Panc1 (cell line): ENCODE data around the gene LIPC. TPM values are rescaled to one million over a fixed set of nuclear protein-coding genes. Genes with fewer than 3 reads are reported as not detected.

ENCODE experiments used
- ATAC-seq: fragments of 200-7000 bp; cut with Tn5 transposase; 2 replicates; pipeline ENCODE4 v1.9.1; 2020; ENCODE audit warnings: mild to moderate bottlenecking, moderate library complexity
- BruUV-seq: library from RNA; stranded (reverse); fragments of 400-500 nt; replicated peaks from 2 replicates; lab custom pipeline; 2021; lab: Mats Ljungman, UMichigan
- CTCF ChIA-PET: fragments of 300-600 bp; sonication (Branson Sonifier 250); formaldehyde crosslinking; loops from one replicate; lab custom pipeline; 2022; ENCODE audit warnings: antibody characterized with exemption; lab: Charles Lee
- POLR2A ChIA-PET: fragments of 300-600 bp; sonication (Branson Sonifier 250); formaldehyde crosslinking; loops from one replicate; lab custom pipeline; 2022; ENCODE audit warnings: antibody characterized with exemption; lab: Charles Lee
- DNase-seq: peaks from one replicate; pipeline ENCODE4 v3.0.0-alpha.2; 2010; ENCODE audit warnings: low read depth, low spot score
- H3K27ac ChIP-seq: 2 replicates; pipeline ENCODE4 v1.5.1; 2011; ENCODE audit warnings: mild to moderate bottlenecking, low read length, inconsistent platforms
- H3K27me3 ChIP-seq: fragments of 200-500 bp; sonication (Bioruptor generic); 2 replicates; pipeline ENCODE4 v1.6.0; 2014; ENCODE audit warnings: low read length, inconsistent platforms; ENCODE audit not compliant: control insufficient read depth, insufficient read depth
- H3K36me3 ChIP-seq: fragments of 200-500 bp; sonication (Bioruptor generic); 2 replicates; pipeline ENCODE4 v1.5.1; 2014; ENCODE audit warnings: inconsistent platforms, mild to moderate bottlenecking, low read length, moderate library complexity; ENCODE audit not compliant: control insufficient read depth, insufficient read depth
- H3K4me1 ChIP-seq: 2 replicates; pipeline ENCODE4 v1.5.1; 2011; ENCODE audit warnings: inconsistent platforms, mild to moderate bottlenecking, low read length, moderate library complexity; ENCODE audit not compliant: control insufficient read depth, insufficient read depth
- H3K4me3 ChIP-seq, 2 experiments: 2 replicates each; pipeline ENCODE4 v1.5.1; 2011 to 2012; ENCODE audit warnings: low read depth in 2 of 2, low read length in 2 of 2, mild to moderate bottlenecking in 2 of 2, inconsistent platforms in 1 of 2, moderate library complexity in 1 of 2
- H3K9me3 ChIP-seq: fragments of 200-500 bp; sonication (Bioruptor generic); 2 replicates; pipeline ENCODE4 v1.5.1; 2014; ENCODE audit warnings: low read depth, mild to moderate bottlenecking, inconsistent platforms, low read length, moderate library complexity; ENCODE audit not compliant: control insufficient read depth, insufficient read depth
- POLR2AphosphoS5 ChIP-seq: IDR thresholded peaks from 2 replicates; pipeline ENCODE4 v1.6.1; 2012; ENCODE audit warnings: mild to moderate bottlenecking, low read depth, low read length, moderate library complexity
- SIN3A ChIP-seq: IDR thresholded peaks from 2 replicates; pipeline ENCODE4 v1.6.1; 2012; ENCODE audit warnings: low read depth, mild to moderate bottlenecking, low read length, moderate library complexity, borderline replicate concordance; ENCODE audit not compliant: insufficient read depth
- TCF7L2 ChIP-seq: IDR thresholded peaks from 2 replicates; pipeline ENCODE4 v1.6.1; 2011; ENCODE audit warnings: mild to moderate bottlenecking, low read depth, low read length, inconsistent platforms
- in situ Hi-C: cut with HindIII; loops from 2 replicates; pipeline ENCODE4 v1.10.0; 2016; ENCODE audit warnings: low sequenced_read_pairs, low pct_unique_long_range_greater_than_20kb
- intact Hi-C: fragments of 100-400 bp; cut with micrococcal nuclease; formaldehyde crosslinking; loops from one replicate; pipeline ENCODE4 v1.10.0; 2022; ENCODE audit not compliant: unreplicated experiment
- total RNA-seq: library from RNA; stranded (reverse); gene quantifications from one replicate; pipeline ENCODE4 v1.2.1, GENCODE V29; 2021; ENCODE audit not compliant: unreplicated experiment
- TF ChIP-seq, protein P1 (sequence below): fragments of 450-650 bp; IDR thresholded peaks from 2 replicates; pipeline ENCODE4 v1.5.1; 2017; ENCODE audit warnings: mild to moderate bottlenecking
- TF ChIP-seq, protein P2 (sequence below), 2 experiments: IDR thresholded peaks; 2 replicates each; pipeline ENCODE4 v1.6.1; 2011 to 2012; ENCODE audit warnings: low read depth in 2 of 2, control low read depth in 1 of 2, low read length in 1 of 2, mild to moderate bottlenecking in 1 of 2, moderate library complexity in 1 of 2; ENCODE audit not compliant: insufficient read depth in 1 of 2

LIPC gene
- total RNA-seq, 1 experiment from 2014 or later, result not detected

DNA sequence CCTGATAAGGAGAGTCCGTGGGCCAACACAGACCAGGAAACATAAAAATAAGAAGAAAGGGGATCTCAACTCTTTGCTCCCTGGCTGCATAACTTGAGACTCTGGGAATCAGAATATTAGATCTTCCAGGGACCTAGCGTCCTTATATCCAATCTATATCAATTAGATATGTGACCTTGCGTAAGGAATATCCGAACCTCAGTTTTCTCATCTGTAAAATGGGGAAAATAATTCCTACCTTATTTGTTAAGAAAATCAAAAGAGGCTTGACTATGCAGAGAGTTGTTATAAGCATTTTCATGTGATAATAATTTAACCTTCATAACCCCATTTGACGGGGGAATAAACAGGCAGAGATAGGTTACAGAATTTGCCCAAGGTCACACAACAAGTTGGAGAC lies 7.1 kb upstream of the LIPC start:
- H3K27me3 ChIP-seq, result no peaks in the 10 kb centered on the region
- DNase-seq (no peak), ATAC-seq (no peak)
- intact Hi-C loops (no loop called here), in situ Hi-C loops (no loop called here)
- TF ChIP-seq, protein P1, sequence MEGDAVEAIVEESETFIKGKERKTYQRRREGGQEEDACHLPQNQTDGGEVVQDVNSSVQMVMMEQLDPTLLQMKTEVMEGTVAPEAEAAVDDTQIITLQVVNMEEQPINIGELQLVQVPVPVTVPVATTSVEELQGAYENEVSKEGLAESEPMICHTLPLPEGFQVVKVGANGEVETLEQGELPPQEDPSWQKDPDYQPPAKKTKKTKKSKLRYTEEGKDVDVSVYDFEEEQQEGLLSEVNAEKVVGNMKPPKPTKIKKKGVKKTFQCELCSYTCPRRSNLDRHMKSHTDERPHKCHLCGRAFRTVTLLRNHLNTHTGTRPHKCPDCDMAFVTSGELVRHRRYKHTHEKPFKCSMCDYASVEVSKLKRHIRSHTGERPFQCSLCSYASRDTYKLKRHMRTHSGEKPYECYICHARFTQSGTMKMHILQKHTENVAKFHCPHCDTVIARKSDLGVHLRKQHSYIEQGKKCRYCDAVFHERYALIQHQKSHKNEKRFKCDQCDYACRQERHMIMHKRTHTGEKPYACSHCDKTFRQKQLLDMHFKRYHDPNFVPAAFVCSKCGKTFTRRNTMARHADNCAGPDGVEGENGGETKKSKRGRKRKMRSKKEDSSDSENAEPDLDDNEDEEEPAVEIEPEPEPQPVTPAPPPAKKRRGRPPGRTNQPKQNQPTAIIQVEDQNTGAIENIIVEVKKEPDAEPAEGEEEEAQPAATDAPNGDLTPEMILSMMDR, result no peak
- no peak for TF ChIP-seq SIN3A
- TF ChIP-seq, protein P2, sequence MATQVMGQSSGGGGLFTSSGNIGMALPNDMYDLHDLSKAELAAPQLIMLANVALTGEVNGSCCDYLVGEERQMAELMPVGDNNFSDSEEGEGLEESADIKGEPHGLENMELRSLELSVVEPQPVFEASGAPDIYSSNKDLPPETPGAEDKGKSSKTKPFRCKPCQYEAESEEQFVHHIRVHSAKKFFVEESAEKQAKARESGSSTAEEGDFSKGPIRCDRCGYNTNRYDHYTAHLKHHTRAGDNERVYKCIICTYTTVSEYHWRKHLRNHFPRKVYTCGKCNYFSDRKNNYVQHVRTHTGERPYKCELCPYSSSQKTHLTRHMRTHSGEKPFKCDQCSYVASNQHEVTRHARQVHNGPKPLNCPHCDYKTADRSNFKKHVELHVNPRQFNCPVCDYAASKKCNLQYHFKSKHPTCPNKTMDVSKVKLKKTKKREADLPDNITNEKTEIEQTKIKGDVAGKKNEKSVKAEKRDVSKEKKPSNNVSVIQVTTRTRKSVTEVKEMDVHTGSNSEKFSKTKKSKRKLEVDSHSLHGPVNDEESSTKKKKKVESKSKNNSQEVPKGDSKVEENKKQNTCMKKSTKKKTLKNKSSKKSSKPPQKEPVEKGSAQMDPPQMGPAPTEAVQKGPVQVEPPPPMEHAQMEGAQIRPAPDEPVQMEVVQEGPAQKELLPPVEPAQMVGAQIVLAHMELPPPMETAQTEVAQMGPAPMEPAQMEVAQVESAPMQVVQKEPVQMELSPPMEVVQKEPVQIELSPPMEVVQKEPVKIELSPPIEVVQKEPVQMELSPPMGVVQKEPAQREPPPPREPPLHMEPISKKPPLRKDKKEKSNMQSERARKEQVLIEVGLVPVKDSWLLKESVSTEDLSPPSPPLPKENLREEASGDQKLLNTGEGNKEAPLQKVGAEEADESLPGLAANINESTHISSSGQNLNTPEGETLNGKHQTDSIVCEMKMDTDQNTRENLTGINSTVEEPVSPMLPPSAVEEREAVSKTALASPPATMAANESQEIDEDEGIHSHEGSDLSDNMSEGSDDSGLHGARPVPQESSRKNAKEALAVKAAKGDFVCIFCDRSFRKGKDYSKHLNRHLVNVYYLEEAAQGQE (IDR thresholded peaks at IDR 0.05; ENCODE audit: insufficient read depth in 1 of 2, low read depth in 2 of 2, low read length in 1 of 2), result no peak
- TF ChIP-seq POLR2AphosphoS5, result no peak
- TF ChIP-seq TCF7L2, result no peak
- H3K4me1 ChIP-seq, result peaks cover 2% of the 10 kb centered on the region; the same call in 1 of the 2 replicates
- CTCF ChIA-PET, result no interaction called here
- POLR2A ChIA-PET, result no interaction called here
- no peaks in the 10 kb centered on the region for H3K9me3 ChIP-seq
- no peak overlapping the region; the same call in 1 of the 2 replicates for H3K27ac ChIP-seq
- no TSS peak for BruUV-seq
- H3K4me3 ChIP-seq, result no peak overlapping the region
- no peaks in the 10 kb centered on the region for H3K36me3 ChIP-seq

DNA sequence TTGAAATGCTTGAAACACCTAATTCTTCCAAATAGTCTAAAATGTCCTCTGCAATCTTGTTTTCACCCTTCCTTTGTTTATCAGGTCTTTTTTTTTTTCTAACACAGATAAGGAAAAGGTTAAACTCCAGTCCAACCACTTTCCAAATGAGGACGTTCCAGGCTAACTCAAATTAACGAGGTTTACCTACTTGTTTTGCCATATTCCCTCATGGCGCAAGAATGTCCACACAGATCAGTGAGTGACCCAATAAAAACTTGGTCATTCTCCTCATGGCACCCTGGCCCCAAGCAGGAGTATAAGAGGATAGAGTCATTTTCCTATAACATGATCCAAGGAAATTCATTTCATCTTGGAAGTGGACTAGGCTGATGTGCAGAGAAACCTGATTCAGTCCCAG lies 6.6 kb upstream of the LIPC start:
- no peak overlapping the region; the same call in 1 of the 2 replicates for H3K27ac ChIP-seq
- DNase-seq, result no peak
- H3K27me3 ChIP-seq, result no peaks in the 10 kb centered on the region
- no peak for ATAC-seq
- H3K9me3 ChIP-seq, result no peaks in the 10 kb centered on the region
- H3K4me1 ChIP-seq, result peaks cover 2% of the 10 kb centered on the region; the same call in 1 of the 2 replicates
- POLR2A ChIA-PET, result no interaction called here
- no peaks in the 10 kb centered on the region for H3K36me3 ChIP-seq
- TF ChIP-seq POLR2AphosphoS5 (no peak), SIN3A (no peak), TCF7L2 (no peak)
- TF ChIP-seq, protein P2 (IDR thresholded peaks at IDR 0.05; ENCODE audit: insufficient read depth in 1 of 2, low read depth in 2 of 2, low read length in 1 of 2), result no peak
- TF ChIP-seq, protein P1, result no peak
- no peak overlapping the region for H3K4me3 ChIP-seq
- CTCF ChIA-PET, result no interaction called here
- intact Hi-C loops (no loop called here), in situ Hi-C loops (no loop called here)
- no TSS peak for BruUV-seq
